ENCODE measurements around the gene GART. TPM values are rescaled to one million over a fixed set of nuclear protein-coding genes. Genes with fewer than 3 reads are reported as not detected.

The GART gene
- total RNA-seq, 2 donors from 2014 or later = 52.7 to 100 TPM

- no peak overlapping the region for H3K27ac ChIP-seq
- H3K9me3 ChIP-seq = no peaks in the 10 kb centered on the region
- TF ChIP-seq CTCF (IDR thresholded peaks at IDR 0.05) = no peak
- no peaks in the 10 kb centered on the region for H3K4me1 ChIP-seq
- H3K27me3 ChIP-seq = no peaks in the 10 kb centered on the region
- DNase-seq = no peak
- no peak overlapping the region for H3K4me3 ChIP-seq
- intact Hi-C loops (cut with DNase I) = no loop called here
- H3K36me3 ChIP-seq = no peaks in the 10 kb centered on the region
- no peak overlapping the region for H3K9ac ChIP-seq (ENCODE audit: low read depth in 2 of 2, low read length in 2 of 2)
Observed at GRCh38 chr21:33531007-33531406, 10.9 kb downstream of the GART start.

GRCh38 chr21:33522953-33523349 lies 19.0 kb downstream of the GART start:
- Histone ChIP-seq H3K27me3 (no peaks in the 10 kb centered on the region), H3K4me1 (no peaks in the 10 kb centered on the region), H3K4me3 (no peak overlapping the region), H3K36me3 (no peaks in the 10 kb centered on the region), H3K27ac (no peak overlapping the region), H3K9me3 (no peaks in the 10 kb centered on the region), H3K9ac (ENCODE audit: low read depth in 2 of 2, low read length in 2 of 2) (no peak overlapping the region)
- no peak for TF ChIP-seq CTCF (IDR thresholded peaks at IDR 0.05)
- intact Hi-C loops (cut with DNase I) = no loop called here
- DNase-seq = no peak

- intact Hi-C loops (cut with DNase I) = no loop called here
- no peak overlapping the region for H3K27ac ChIP-seq
- no peak for DNase-seq
- no peaks in the 10 kb centered on the region for H3K27me3 ChIP-seq
- H3K9ac ChIP-seq (ENCODE audit: low read depth in 2 of 2, low read length in 2 of 2) = no peak overlapping the region
- H3K36me3 ChIP-seq = no peaks in the 10 kb centered on the region
- H3K4me1 ChIP-seq = no peaks in the 10 kb centered on the region
- H3K4me3 ChIP-seq = no peak overlapping the region
- no peaks in the 10 kb centered on the region for H3K9me3 ChIP-seq
- TF ChIP-seq CTCF (IDR thresholded peaks at IDR 0.05) = no peak
Observed at GRCh38 chr21:33522297-33522952, 19.5 kb downstream of the GART start.

- intact Hi-C loops (cut with DNase I) = no loop called here
- Histone ChIP-seq H3K27me3 (no peaks in the 10 kb centered on the region), H3K4me3 (no peak overlapping the region), H3K36me3 (no peaks in the 10 kb centered on the region), H3K9me3 (no peaks in the 10 kb centered on the region), H3K9ac (ENCODE audit: low read depth in 2 of 2, low read length in 2 of 2) (no peak overlapping the region), H3K4me1 (no peaks in the 10 kb centered on the region), H3K27ac (no peak overlapping the region)
- no peak for TF ChIP-seq CTCF (IDR thresholded peaks at IDR 0.05)
- DNase-seq = no peak
Observed at GRCh38 chr21:33518899-33519298, 23.0 kb downstream of the GART start.

- Histone ChIP-seq H3K36me3 (no peaks in the 10 kb centered on the region), H3K4me1 (no peaks in the 10 kb centered on the region), H3K27me3 (no peaks in the 10 kb centered on the region), H3K27ac (no peak overlapping the region), H3K4me3 (no peak overlapping the region), H3K9ac (ENCODE audit: low read depth in 2 of 2, low read length in 2 of 2) (no peak overlapping the region), H3K9me3 (no peaks in the 10 kb centered on the region)
- DNase-seq = no peak
- no peak for TF ChIP-seq CTCF (IDR thresholded peaks at IDR 0.05)
- intact Hi-C loops (cut with DNase I) = no loop called here
Observed at GRCh38 chr21:33514229-33514628, 27.7 kb downstream of the GART start.
